GM21360 (cell line): Measurements from ENCODE around the gene FGF12.
"Not testable (repeated sequence)": the region's sequence is repeated elsewhere in the genome, so short reads cannot be mapped to it uniquely, and the experiment has no call there.

ENCODE experiments used
- ATAC-seq: cut with Tn5 transposase; IDR thresholded peaks from one replicate; pipeline ENCODE4 v1.9.1; 2021; ENCODE audit warnings: mild to moderate bottlenecking, moderate library complexity; ENCODE audit not compliant: unreplicated experiment

The FGF12 gene

DNA sequence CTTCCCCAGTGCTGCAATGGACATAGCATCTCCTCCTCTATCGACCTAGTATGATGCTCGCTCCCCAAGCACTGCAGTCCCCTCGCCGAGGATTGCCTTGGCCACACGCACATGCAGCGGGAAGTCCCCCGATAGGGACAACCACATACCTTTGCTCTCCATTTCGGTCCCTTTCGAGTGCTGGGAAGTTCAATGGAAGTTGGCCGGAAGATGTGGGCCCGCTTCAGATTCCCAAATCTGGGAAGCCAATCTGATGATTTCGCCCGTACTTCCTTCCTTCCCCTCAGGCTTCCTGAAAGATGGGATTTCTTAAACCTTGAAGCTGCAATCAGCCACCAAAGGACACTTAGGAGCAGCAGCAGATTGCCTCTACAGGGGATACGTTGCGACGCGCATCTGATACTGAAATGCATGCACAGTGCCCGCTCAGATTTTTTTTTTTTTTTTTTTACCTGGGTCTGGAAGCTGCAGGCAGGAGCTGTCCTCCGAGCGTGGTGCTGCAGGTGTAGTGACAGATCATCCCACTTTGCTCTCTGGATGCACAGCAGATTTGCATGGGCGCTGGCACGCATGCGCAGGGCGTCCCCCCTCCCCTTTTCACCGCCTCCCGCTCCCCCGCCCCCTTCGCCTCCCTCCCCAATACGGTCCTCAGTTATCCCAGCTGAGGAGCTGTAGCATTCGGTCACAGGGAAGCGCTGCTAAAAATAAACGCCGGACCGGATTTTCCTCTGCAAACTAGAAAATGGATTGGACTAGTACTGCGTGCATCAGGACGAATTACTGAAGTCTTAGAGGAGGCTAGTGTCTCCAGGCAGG, at the start of gene FGF12:
FGF12 (minus strand) TSS at position 510 of the 816 bp plus-strand sequence.
- ATAC-seq, result no peak

GRCh38 chr3:192774341-192774740, 47.0 kb upstream of the FGF12 start:
- not testable (repeated sequence) for ATAC-seq

- no peak for ATAC-seq
Measured at GRCh38 chr3:192772240-192772894, 45.0 kb upstream of the FGF12 start.

GRCh38 chr3:192758654-192759053, 31.3 kb upstream of the FGF12 start:
- ATAC-seq, result no peak

- ATAC-seq, result no peak
Measured at GRCh38 chr3:192751148-192751547, 23.8 kb upstream of the FGF12 start.

GRCh38 chr3:192750201-192750600, 22.9 kb upstream of the FGF12 start:
- no peak for ATAC-seq

GRCh38 chr3:192747746-192748145, 20.4 kb upstream of the FGF12 start:
- no peak for ATAC-seq

DNA sequence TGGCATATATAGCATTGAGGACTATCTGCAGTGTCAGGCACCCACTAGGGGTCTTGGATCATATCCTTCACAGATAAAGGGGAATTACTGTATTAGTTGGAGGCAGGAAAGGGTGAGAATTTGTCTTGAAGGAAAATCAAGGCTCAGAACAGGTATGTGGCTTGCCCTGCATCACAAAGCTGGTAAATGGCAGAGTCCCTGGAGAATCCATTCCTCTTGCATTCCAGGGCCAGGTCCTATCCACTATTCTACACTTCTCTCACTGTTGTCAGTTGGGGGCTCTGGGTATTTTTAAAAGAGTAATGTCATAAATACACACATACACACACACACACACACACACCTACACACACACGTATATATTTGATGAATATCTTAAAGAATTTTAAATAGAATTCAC, 19.8 kb upstream of the FGF12 start:
- no peak for ATAC-seq

- ATAC-seq, result no peak
Measured at GRCh38 chr3:192745150-192745549, 17.8 kb upstream of the FGF12 start.

- ATAC-seq, result not testable (repeated sequence)
Measured at GRCh38 chr3:192744604-192745003, 17.3 kb upstream of the FGF12 start.

DNA sequence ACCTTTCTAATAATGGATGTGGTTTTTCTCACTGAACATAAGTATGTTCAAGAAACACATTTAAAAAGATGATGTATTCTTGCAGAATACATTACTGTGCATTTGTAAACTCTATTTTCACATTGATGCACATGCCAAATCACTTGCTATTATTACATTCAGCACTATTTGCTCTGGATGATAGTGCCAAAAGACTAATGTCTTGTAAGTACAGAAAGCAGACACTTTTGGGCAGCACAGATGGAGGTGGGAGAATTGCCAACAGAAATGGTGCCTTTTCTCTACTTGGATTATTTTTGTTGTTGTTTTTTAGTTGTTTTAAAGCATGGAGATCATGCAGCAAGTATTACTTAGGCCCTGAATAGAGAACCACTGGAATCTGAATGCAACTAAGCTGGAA, 10.2 kb upstream of the FGF12 start:
- ATAC-seq, result no peak

GRCh38 chr3:192731233-192731632, 3.9 kb upstream of the FGF12 start:
- ATAC-seq, result no peak

DNA sequence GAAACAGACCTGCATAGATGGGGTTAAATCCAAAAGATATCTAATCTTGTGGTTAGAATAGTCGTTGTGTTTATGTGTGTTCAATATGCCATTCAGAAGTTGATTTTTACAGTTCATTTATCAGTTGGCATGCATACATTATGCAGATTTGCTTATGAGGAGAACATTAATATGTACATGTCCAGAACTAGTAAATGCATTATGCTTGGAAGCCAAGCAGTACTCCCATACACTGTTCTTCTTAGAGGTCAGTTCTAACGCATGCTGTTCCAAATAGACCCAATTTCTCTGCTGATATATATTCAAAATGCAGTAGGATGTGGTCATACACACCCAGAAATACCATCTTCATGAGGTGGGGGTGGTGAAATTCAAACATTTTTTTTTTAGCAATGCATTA, 956 bp downstream of the FGF12 start:
- ATAC-seq, result no peak

DNA sequence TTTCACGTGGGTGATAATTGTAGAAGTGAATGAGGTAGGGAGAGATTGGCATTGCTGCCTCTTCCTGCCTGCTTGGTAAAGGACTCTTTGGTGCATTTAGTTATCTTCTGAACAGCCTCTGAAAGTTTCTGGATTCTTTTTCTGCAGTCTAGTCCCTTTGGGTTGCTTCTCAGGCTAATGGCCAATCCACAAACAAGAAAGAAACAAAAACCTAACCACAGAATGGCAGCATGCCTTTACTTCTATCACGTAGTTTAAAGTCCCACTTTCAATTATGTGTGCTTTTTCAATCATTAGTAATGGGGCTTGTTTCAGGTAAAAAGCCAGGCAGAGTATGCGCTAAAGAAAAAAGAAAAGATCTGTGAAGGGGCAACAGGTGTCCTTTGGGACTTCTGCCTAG, 7.4 kb downstream of the FGF12 start:
- no peak for ATAC-seq

GRCh38 chr3:192718156-192718555, 9.2 kb downstream of the FGF12 start:
- no peak for ATAC-seq

DNA sequence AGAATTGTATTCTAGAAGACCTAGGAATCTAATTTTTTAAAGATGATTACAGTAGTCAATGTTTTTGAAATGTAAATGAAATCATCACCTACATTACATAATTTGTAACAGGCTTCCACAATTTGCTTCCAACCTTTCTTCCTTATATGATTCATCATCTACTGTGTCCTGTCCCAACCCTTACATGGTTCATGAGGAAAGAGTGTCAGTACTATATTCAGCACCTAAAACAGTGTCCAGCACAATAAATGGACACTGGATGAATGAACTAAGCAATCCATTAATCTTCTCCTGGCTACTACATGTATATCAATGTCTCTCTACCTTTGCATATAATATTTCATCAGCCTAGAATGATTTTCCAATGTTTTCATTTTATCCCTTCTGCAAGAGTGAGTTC, 12.2 kb downstream of the FGF12 start:
- no peak for ATAC-seq

DNA sequence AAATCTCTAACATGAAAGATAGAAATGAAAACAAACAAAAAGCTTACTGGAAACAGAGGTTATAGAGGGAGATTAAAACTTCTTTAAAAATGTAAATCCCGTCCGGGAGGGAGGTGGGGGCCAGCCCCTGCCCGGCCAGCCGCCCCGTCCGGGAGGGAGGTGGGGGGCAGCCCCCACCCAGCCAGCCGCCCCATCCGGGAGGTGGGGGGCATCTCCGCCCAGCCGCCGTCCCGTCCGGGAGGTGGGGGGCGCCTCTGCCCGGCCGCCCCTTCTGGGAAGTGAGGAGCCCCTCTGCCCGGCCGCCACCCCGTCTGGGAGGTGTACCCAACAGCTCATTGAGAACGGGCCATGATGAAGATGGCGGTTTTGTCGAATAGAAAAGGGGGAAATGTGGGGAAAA, 16.2 kb downstream of the FGF12 start:
- not testable (repeated sequence) for ATAC-seq

DNA sequence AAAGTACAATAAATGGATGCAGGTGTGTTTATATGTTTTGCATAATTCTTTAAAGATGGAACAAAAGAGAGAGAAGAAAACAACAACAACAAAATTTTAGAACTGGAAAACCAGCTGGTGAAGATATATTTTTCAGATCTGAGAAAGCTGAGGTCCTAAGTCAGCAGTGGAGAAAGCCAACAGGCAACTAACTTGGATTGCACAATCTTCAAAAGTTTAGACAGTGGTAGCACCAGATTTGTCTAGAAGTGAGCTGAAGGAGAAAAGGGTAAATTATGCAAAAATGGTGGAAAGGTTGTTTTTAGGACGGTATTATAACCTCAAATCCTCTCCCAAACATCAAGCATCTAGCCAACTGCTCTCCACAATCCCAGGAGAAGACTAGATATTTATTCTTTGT, 17.0 kb downstream of the FGF12 start:
- no peak for ATAC-seq

- no peak for ATAC-seq
Measured at GRCh38 chr3:192706272-192706671, 21.1 kb downstream of the FGF12 start.

- ATAC-seq, result no peak
Measured at GRCh38 chr3:192700885-192701284, 26.5 kb downstream of the FGF12 start.

DNA sequence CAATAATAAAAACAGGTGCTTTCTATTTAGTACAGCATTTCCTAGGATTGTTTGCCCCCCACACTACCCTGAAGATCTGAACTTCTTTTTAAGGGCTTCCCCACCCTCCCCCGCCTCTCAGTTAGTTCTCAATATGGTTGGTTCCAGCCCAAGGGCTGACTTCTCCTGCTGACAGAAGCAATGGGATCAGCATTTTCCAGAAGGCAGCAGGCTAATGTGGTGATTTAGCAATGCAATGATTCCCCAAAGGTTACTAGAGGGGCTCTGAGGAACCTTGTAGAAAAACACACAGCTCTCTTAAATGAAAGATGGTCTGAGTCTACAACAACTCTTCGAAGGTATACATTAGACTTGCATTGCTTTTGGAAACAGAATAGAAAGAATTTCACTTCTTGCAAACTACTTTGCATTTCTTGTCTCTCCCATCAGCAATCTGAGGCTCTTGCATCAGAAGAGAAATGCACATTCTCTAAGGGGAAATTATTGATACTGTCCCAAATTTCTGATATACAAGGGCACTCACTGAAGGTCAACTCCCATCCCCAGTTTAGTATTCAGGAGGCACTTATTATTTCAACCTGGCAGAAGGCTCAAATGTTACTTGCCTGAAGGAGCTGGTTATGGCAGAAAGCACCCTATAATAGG, 30.3 kb downstream of the FGF12 start:
- no peak for ATAC-seq
